ENCODE results near the gene OPN1LW.
"Not testable (repeated sequence)": the region's sequence is repeated elsewhere in the genome, so short reads cannot be mapped to it uniquely, and the experiment has no call there.

Gene OPN1LW

GRCh38 chrX:154142950-154143745 lies 895 bp upstream of the OPN1LW start:
- TF ChIP-seq ZNF274 (IDR thresholded peaks at IDR 0.05; ENCODE audit: low read depth, low read length): no peak
- H3K4me3 ChIP-seq (ENCODE audit: low read length): no peak overlapping the region

GRCh38 chrX:154151030-154151429 lies 7.0 kb downstream of the OPN1LW start:
- H3K4me3 ChIP-seq (ENCODE audit: low read length): not testable (repeated sequence)

GRCh38 chrX:154156221-154156620 lies 12.2 kb downstream of the OPN1LW start:
- H3K4me3 ChIP-seq (ENCODE audit: low read length): not testable (repeated sequence)

GRCh38 chrX:154157207-154157606 lies 13.2 kb downstream of the OPN1LW start:
- not testable (repeated sequence) for H3K4me3 ChIP-seq (ENCODE audit: low read length)

GRCh38 chrX:154159345-154159744 lies 15.3 kb downstream of the OPN1LW start:
- H3K4me3 ChIP-seq (ENCODE audit: low read length): not testable (repeated sequence)

- not testable (repeated sequence) for H3K4me3 ChIP-seq (ENCODE audit: low read length)
Measured at GRCh38 chrX:154164902-154165301, 20.9 kb downstream of the OPN1LW start.

- H3K4me3 ChIP-seq (ENCODE audit: low read length): not testable (repeated sequence)
Measured at GRCh38 chrX:154168384-154168783, 24.3 kb downstream of the OPN1LW start.

GRCh38 chrX:154172535-154172943 lies 28.5 kb downstream of the OPN1LW start:
- H3K4me3 ChIP-seq (ENCODE audit: low read length): not testable (repeated sequence)

GRCh38 chrX:154174356-154174755 lies 30.3 kb downstream of the OPN1LW start:
- not testable (repeated sequence) for H3K4me3 ChIP-seq (ENCODE audit: low read length)

GRCh38 chrX:154182296-154182695 lies 38.3 kb downstream of the OPN1LW start, which contains the start of gene OPN1MW:
Gene OPN1MW, plus strand, starts transcription at chrX:154182596. Its CDS starts 82 bp downstream, at chrX:154182678.
- H3K4me3 ChIP-seq (ENCODE audit: low read length): not testable (repeated sequence)

GRCh38 chrX:154183794-154184193 lies 39.8 kb downstream of the OPN1LW start:
- H3K4me3 ChIP-seq (ENCODE audit: low read length): not testable (repeated sequence)

GRCh38 chrX:154192846-154193245 lies 48.8 kb downstream of the OPN1LW start:
- H3K4me3 ChIP-seq (ENCODE audit: low read length): not testable (repeated sequence)

- H3K4me3 ChIP-seq (ENCODE audit: low read length): not testable (repeated sequence)
Measured at GRCh38 chrX:154194316-154194715, 50.3 kb downstream of the OPN1LW start.

- not testable (repeated sequence) for H3K4me3 ChIP-seq (ENCODE audit: low read length)
Measured at GRCh38 chrX:154196466-154196865, 52.4 kb downstream of the OPN1LW start.

Data from GM08714 (cell line).